K562 (cell line): ENCODE measurements around the gene TK1. TPM values are rescaled to one million over a fixed set of nuclear protein-coding genes. Genes with fewer than 3 reads are reported as not detected.

Experiments
- C11orf30 ChIP-seq: fragments of 450-650 bp; IDR thresholded peaks from 2 replicates; pipeline ENCODE4 v1.6.1; 2016; ENCODE audit warnings: low read depth, mild to moderate bottlenecking
- CXXC5 ChIP-seq: fragments of 250-450 bp; sonication (Bioruptor Pico); IDR thresholded peaks from 2 replicates; pipeline ENCODE4 v1.8.0; 2022; ENCODE audit warnings: inconsistent platforms, mild to moderate bottlenecking, moderate library complexity
- E2F1 ChIP-seq: sonication (generic); formaldehyde crosslinking; IDR thresholded peaks from 2 replicates; pipeline ENCODE4 v1.8.1; 2023; ENCODE audit warnings: mild to moderate bottlenecking, missing genetic modification reagents, moderate library complexity
- FOXP4 ChIP-seq: sonication (generic); formaldehyde crosslinking; IDR thresholded peaks from 2 replicates; pipeline ENCODE4 v1.8.0; 2022; ENCODE audit warnings: mild to moderate bottlenecking, missing genetic modification reagents, borderline replicate concordance
- GATA2 ChIP-seq: sonication (generic); formaldehyde crosslinking; IDR thresholded peaks from 2 replicates; pipeline ENCODE4 v1.4.0; 2020; ENCODE audit warnings: mild to moderate bottlenecking, missing genetic modification reagents
- MAX ChIP-seq: sonication (generic); formaldehyde crosslinking; IDR thresholded peaks from 2 replicates; pipeline ENCODE4 v1.9.0; 2022; ENCODE audit warnings: mild to moderate bottlenecking, missing genetic modification reagents
- MTA2 ChIP-seq: fragments of 450-650 bp; IDR thresholded peaks from 2 replicates; pipeline ENCODE4 v1.6.1; 2016; ENCODE audit warnings: low read depth
- MYC ChIP-seq, 2 experiments: fragments of 250-450 bp in 1 of 2; sonication (Bioruptor Pico) in 1 of 2; IDR thresholded peaks; 2 replicates each; pipeline versions ENCODE4 v1.5.1 to v1.6.1; 2012 to 2021; ENCODE audit warnings: low read depth in 2 of 2, borderline replicate concordance in 1 of 2, improper control_type of control experiment in 1 of 2, low read length in 1 of 2, mild to moderate bottlenecking in 1 of 2, moderate library complexity in 1 of 2
- NR4A1 ChIP-seq, 2 experiments: fragments of 250-450 bp in 1 of 2; fragments of 450-650 bp in 1 of 2; sonication (Bioruptor Pico) in 1 of 2; IDR thresholded peaks; 2 replicates each; pipeline versions ENCODE4 v1.4.0 to v1.6.1; 2016 to 2020; ENCODE audit warnings: mild to moderate bottlenecking in 2 of 2, missing compliant biosample characterization in 1 of 2, missing genetic modification characterization in 1 of 2, moderate library complexity in 1 of 2
- TBP ChIP-seq: optimal IDR thresholded peaks from 2 replicates; pipeline ENCODE3; 2011; ENCODE audit warnings: low read depth, low read length, improper control_type of control experiment
- ZBTB7A ChIP-seq: IDR thresholded peaks from 2 replicates; pipeline ENCODE4 v1.6.1; 2011; ENCODE audit warnings: low read depth, mild to moderate bottlenecking, low read length, moderate library complexity, borderline replicate concordance; ENCODE audit not compliant: control insufficient read depth
- ZNF212 ChIP-seq: fragments of 450-650 bp; formaldehyde crosslinking; IDR thresholded peaks from 2 replicates; pipeline ENCODE4 v1.4.0; 2020; ENCODE audit warnings: mild to moderate bottlenecking
- ZNF561 ChIP-seq: fragments of 450-650 bp; formaldehyde crosslinking; conservative IDR thresholded peaks from 2 replicates; pipeline ENCODE4 v1.4.0; 2020; ENCODE audit warnings: mild to moderate bottlenecking, moderate library complexity
- ZNF609 ChIP-seq: sonication (generic); formaldehyde crosslinking; IDR thresholded peaks from 2 replicates; pipeline ENCODE4 v1.8.1; 2023; ENCODE audit warnings: missing genetic modification reagents, mild to moderate bottlenecking, borderline replicate concordance
- ZNF740 ChIP-seq, 3 experiments: fragments of 200-800 bp in 1 of 3; sonication (Bioruptor generic) in 1 of 3; sonication (generic) in 1 of 3; formaldehyde crosslinking in 1 of 3; IDR thresholded peaks; 2 replicates each; pipeline versions ENCODE4 v1.6.1 to v1.8.0; 2016 to 2022; ENCODE audit warnings: mild to moderate bottlenecking in 2 of 3, missing compliant biosample characterization in 2 of 3, missing genetic modification characterization in 2 of 3, missing genetic modification reagents in 1 of 3
- ZNF764 ChIP-seq: fragments of 250-450 bp; sonication (Bioruptor Pico); IDR thresholded peaks from 2 replicates; pipeline ENCODE4 v1.4.0; 2020; ENCODE audit warnings: low read depth, mild to moderate bottlenecking, moderate library complexity
- polyA plus RNA-seq, 8 experiments: library from polyadenylated mRNA; depleted of rRNA in 4 of 8; stranded (reverse) in 5 of 8; unstranded in 3 of 8; fragments of >200 nt; fragmentation: Nextera tagmentation in 2 of 8; fragmentation: Illumina TruSeq in 1 of 8; extraction: Ambion mirVana in 2 of 8; extraction: Trizol in 1 of 8; gene quantifications; 2 replicates each; pipeline versions ENCODE4 v1.2.1 to v1.2.3, GENCODE V29; 2011 to 2014; ENCODE audit warnings: inconsistent platforms in 1 of 8, missing spikeins in 1 of 8
- total RNA-seq, 7 experiments: library from RNA; depleted of rRNA in 6 of 7; stranded (reverse); fragments of >200 nt in 6 of 7; fragmentation: Illumina TruSeq in 2 of 7; extraction: Trizol in 2 of 7; gene quantifications; 2 replicates each; pipeline versions ENCODE4 v1.2.1 to v1.2.3, GENCODE V29; 2011 to 2021; ENCODE audit warnings: low replicate concordance in 1 of 7

Gene TK1
- total and polyA plus RNA-seq, 9 of the 15 experiments (the other 6 are each of a cell fraction or from before 2014, with no cell fraction given), result 8.4 to 280 (median 103) TPM

GRCh38 chr17:78214016-78214705, 27.3 kb upstream of the TK1 start, which contains the start of gene BIRC5 (continued):
- TF ChIP-seq ZNF609 (CRISPR knock-in tag) (no peak), FOXP4 (CRISPR knock-in tag) (peak; percentile 41; the same call in 1 of the 2 replicates), GATA2 (CRISPR knock-in tag) (no peak), TBP (peak; percentile 79), E2F1 (CRISPR knock-in tag) (peak; percentile 93), MTA2 (no peak), CXXC5 (CRISPR knock-in tag) (peak; percentile 94), C11orf30 (peak; percentile 79), MAX (peak; percentile 93), ZBTB7A (peak; percentile 41; the same call in 1 of the 2 replicates), ZNF561 (no peak), ZNF764 (CRISPR knock-in tag) (no peak), MYC (IDR thresholded peaks at IDR 0.05; ENCODE audit: low read depth, low read length) (peak; percentile 95), MYC (CRISPR knock-in tag; IDR thresholded peaks at IDR 0.05; ENCODE audit: borderline replicate concordance, low read depth) (peak; percentile 88; the same call in 1 of the 2 replicates), NR4A1 (CRISPR knock-in tag; IDR thresholded peaks at IDR 0.05) (no peak), NR4A1 (tag; IDR thresholded peaks at IDR 0.05) (0 out of 2 replicates have a peak, but pooled peaks have one; percentile 41), ZNF212 (CRISPR knock-in tag) (no peak), ZNF740 (CRISPR knock-in tag; IDR thresholded peaks at IDR 0.05) (peak; percentile 57; the same call in 1 of the 2 replicates), ZNF740 (tag; IDR thresholded peaks at IDR 0.05) (no peak)
